ENCODE data around the gene CCDC88C.

GRCh38 chr14:91405241-91405721 is 12.3 kb downstream of the CCDC88C start:
- TF ChIP-seq CTCF (IDR thresholded peaks at IDR 0.05) (no peak), POLR2A (IDR thresholded peaks at IDR 0.05) (no peak)
